ENCODE measurements around the gene GREB1L. TPM values are rescaled to one million over a fixed set of nuclear protein-coding genes. Genes with fewer than 3 reads are reported as not detected.

The GREB1L gene
- polyA plus RNA-seq, 2 of the 4 experiments (the other 2 are of a cell fraction): 1.4 to 2.8 TPM

- TF ChIP-seq POLR2A (IDR thresholded peaks at IDR 0.05; ENCODE audit: low read length): no peak
- TF ChIP-seq CTCF (IDR thresholded peaks at IDR 0.05): peak; percentile 58
- TF ChIP-seq, protein P1, sequence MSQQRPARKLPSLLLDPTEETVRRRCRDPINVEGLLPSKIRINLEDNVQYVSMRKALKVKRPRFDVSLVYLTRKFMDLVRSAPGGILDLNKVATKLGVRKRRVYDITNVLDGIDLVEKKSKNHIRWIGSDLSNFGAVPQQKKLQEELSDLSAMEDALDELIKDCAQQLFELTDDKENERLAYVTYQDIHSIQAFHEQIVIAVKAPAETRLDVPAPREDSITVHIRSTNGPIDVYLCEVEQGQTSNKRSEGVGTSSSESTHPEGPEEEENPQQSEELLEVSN (IDR thresholded peaks at IDR 0.05; ENCODE audit: borderline replicate concordance, low read depth): no peak
- TF ChIP-seq HEYL (CRISPR knock-in tag; IDR thresholded peaks at IDR 0.05): no peak
- TF ChIP-seq NPAS2 (CRISPR knock-in tag; IDR thresholded peaks at IDR 0.05; ENCODE audit: borderline replicate concordance): no peak
- no peak for TF ChIP-seq PHF8 (IDR thresholded peaks at IDR 0.05; ENCODE audit: borderline replicate concordance, low read depth)
- peak; percentile 38 for TF ChIP-seq SMC3 (IDR thresholded peaks at IDR 0.05)
- no peak for TF ChIP-seq NR3C1 (IDR thresholded peaks at IDR 0.05)
- TF ChIP-seq BHLHE40 (IDR thresholded peaks at IDR 0.05; ENCODE audit: low read depth, low read length): no peak
- no peak for TF ChIP-seq TP53 (CRISPR knock-in tag; IDR thresholded peaks at IDR 0.05)
- no peak for TF ChIP-seq JUN (IDR thresholded peaks at IDR 0.05)
- TF ChIP-seq CHD4 (IDR thresholded peaks at IDR 0.05; ENCODE audit: borderline replicate concordance): no peak
- no peak for TF ChIP-seq EHF (CRISPR knock-in tag; IDR thresholded peaks at IDR 0.05)
- no peak for TF ChIP-seq TFCP2L1 (CRISPR knock-in tag; IDR thresholded peaks at IDR 0.05)
- TF ChIP-seq POLR2AphosphoS2 (conservative IDR thresholded peaks at IDR 0.05; ENCODE audit: low read length): no peak
- TF ChIP-seq ZFP36 (IDR thresholded peaks at IDR 0.05; ENCODE audit: borderline replicate concordance, partially characterized antibody): no peak
- TF ChIP-seq ZSCAN20 (CRISPR knock-in tag; IDR thresholded peaks at IDR 0.05): no peak
- no peak for TF ChIP-seq GATA3 (IDR thresholded peaks at IDR 0.05; ENCODE audit: borderline replicate concordance)
- TF ChIP-seq FOSB (CRISPR knock-in tag; IDR thresholded peaks at IDR 0.05): no peak
- peak; percentile 63 to 70 for TF ChIP-seq RAD21 (conservative IDR thresholded peaks at IDR 0.05 in 1 of 2, IDR thresholded peaks at IDR 0.05 in 1 of 2)
- TF ChIP-seq CEBPB (IDR thresholded peaks at IDR 0.05): no peak
- POLR2A ChIA-PET: no interaction called here
- ATAC-seq (peak; percentile 68 to 89; a peak in 5 of 6 replicates), DNase-seq (ENCODE audit: low read depth in 1 of 2, low spot score in 1 of 2) (peak; percentile 36 to 60), FAIRE-seq (no peak)
- H3K4me3 ChIP-seq: no peak overlapping the region
- no peaks in the 10 kb centered on the region for H3K9me3 ChIP-seq
- 32% methylated on average over 6 of the region's 6 CpGs for WGBS (ENCODE audit: missing lambda C conversion rate)
- no peak overlapping the region for H3K4me2 ChIP-seq
- H3K27ac ChIP-seq: no peak overlapping the region
- H3K4me1 ChIP-seq: no peaks in the 10 kb centered on the region
- CTCF ChIA-PET: interaction anchor here (0.8 to 2.2 kb wide), 12 partner anchors 9 to 387 kb away, joined by 3 to 9 read pairs (median 3); partner anchors contain the start of gene ESCO1
These were observed 247.2 kb downstream of the GREB1L start for GRCh38 chr18:21489119-21489750.

DNA sequence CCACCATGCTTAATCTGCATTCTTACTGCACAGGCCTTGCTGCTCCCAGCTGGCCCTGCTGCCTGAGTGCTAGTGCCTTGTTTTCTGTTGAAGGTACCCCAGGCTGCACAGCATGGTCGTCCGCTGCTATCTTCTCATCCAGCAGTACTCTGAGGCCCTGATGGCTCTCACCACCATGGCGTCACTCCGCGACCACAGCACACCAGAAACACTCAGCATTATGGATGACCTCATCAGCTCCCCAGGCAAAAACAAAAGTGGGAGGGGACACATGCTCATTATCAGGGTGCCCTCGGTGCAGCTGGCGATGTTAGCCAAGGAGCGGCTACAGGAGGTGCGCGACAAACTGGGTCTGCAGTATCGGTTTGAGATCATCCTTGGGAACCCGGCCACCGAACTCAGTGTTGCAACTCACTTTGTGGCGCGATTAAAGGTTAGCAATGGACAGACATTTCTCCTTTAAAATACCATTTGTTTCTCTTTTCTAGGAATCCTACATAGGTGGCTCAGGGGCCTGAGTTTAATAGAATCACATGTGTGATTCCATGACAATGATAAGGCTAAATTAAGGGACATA lies 248.0 kb downstream of the GREB1L start:
- DNase-seq (ENCODE audit: low read depth in 1 of 2, low spot score in 1 of 2) (no peak), ATAC-seq (no peak), FAIRE-seq (no peak)
- Histone ChIP-seq H3K4me3 (no peak overlapping the region), H3K27ac (no peak overlapping the region), H3K4me2 (no peak overlapping the region), H3K9me3 (no peaks in the 10 kb centered on the region), H3K4me1 (no peaks in the 10 kb centered on the region)
- WGBS (ENCODE audit: missing lambda C conversion rate): 91% methylated on average over 9 of the region's 15 CpGs
- POLR2A ChIA-PET: no interaction called here
- CTCF ChIA-PET: interaction anchor here (0.8 to 2.2 kb wide), 8 partner anchors 8 to 387 kb away, joined by 3 to 9 read pairs (median 4); no protein-coding TSS in a partner anchor
- TF ChIP-seq HOXA7 (CRISPR knock-in tag; IDR thresholded peaks at IDR 0.05) (no peak), BHLHE40 (IDR thresholded peaks at IDR 0.05; ENCODE audit: low read depth, low read length) (no peak), ZC3H11A (IDR thresholded peaks at IDR 0.05) (no peak), ELK1 (IDR thresholded peaks at IDR 0.05; ENCODE audit: low read depth, low read length) (no peak), HES2 (IDR thresholded peaks at IDR 0.05) (no peak), NPAS2 (CRISPR knock-in tag; IDR thresholded peaks at IDR 0.05; ENCODE audit: borderline replicate concordance) (no peak), EHMT2 (IDR thresholded peaks at IDR 0.05; ENCODE audit: low read depth) (no peak), CHD4 (IDR thresholded peaks at IDR 0.05; ENCODE audit: borderline replicate concordance) (no peak), CBX2 (IDR thresholded peaks at IDR 0.05; ENCODE audit: borderline replicate concordance, low read depth) (no peak), MAFK (IDR thresholded peaks at IDR 0.05; ENCODE audit: partially characterized antibody) (no peak), JUN (IDR thresholded peaks at IDR 0.05) (no peak), RFX5 (IDR thresholded peaks at IDR 0.05) (no peak), FOSL2 (IDR thresholded peaks at IDR 0.05) (no peak), FOSL2 (CRISPR knock-in tag; IDR thresholded peaks at IDR 0.05) (no peak), CBX8 (IDR thresholded peaks at IDR 0.05) (no peak), EHF (CRISPR knock-in tag; IDR thresholded peaks at IDR 0.05) (no peak)
- TF ChIP-seq, protein P2, sequence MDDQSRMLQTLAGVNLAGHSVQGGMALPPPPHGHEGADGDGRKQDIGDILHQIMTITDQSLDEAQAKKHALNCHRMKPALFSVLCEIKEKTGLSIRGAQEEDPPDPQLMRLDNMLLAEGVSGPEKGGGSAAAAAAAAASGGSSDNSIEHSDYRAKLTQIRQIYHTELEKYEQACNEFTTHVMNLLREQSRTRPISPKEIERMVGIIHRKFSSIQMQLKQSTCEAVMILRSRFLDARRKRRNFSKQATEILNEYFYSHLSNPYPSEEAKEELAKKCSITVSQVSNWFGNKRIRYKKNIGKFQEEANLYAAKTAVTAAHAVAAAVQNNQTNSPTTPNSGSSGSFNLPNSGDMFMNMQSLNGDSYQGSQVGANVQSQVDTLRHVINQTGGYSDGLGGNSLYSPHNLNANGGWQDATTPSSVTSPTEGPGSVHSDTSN (IDR thresholded peaks at IDR 0.05): no peak

Data from A549 (cell line).